Fibroblast of lung (primary cell): ENCODE data around the gene SLAIN2. TPM values are rescaled to one million over a fixed set of nuclear protein-coding genes. Genes with fewer than 3 reads are reported as not detected.

Experiments used
- DNase-seq, 2 donors: peaks; one replicate each; pipeline versions ENCODE4 v3.0.0 to v3.0.0-alpha.2; 2010; ENCODE audit warnings: low read depth in 2 of 2
- H2AFZ ChIP-seq: 2 replicates; pipeline ENCODE4 v1.5.1; 2012; ENCODE audit warnings: low read length, control low read depth, inconsistent platforms
- H3K27ac ChIP-seq: 2 replicates; pipeline ENCODE4 v1.5.1; 2011; ENCODE audit warnings: low read length, control low read depth; ENCODE audit not compliant: insufficient read depth
- H3K27me3 ChIP-seq: 2 replicates; pipeline ENCODE4 v1.5.1; 2011; ENCODE audit warnings: mild to moderate bottlenecking, low read length; ENCODE audit not compliant: control insufficient read depth, insufficient read depth
- H3K36me3 ChIP-seq: 2 replicates; pipeline ENCODE4 v1.5.1; 2011; ENCODE audit warnings: low read length; ENCODE audit not compliant: control insufficient read depth, insufficient read depth
- H3K4me1 ChIP-seq: 2 replicates; pipeline ENCODE4 v1.5.1; 2011; ENCODE audit warnings: low read length; ENCODE audit not compliant: control insufficient read depth, insufficient read depth; ENCODE audit errors: extremely low read depth
- H3K4me2 ChIP-seq: 2 replicates; pipeline ENCODE4 v1.5.1; 2011; ENCODE audit warnings: low read length, control low read depth; ENCODE audit not compliant: insufficient read depth; ENCODE audit errors: extremely low read depth
- H3K4me3 ChIP-seq, 4 experiments: fragments of 200-600 bp in 1 of 4; sonication (generic) in 1 of 4; replicated peaks in 1 of 4; 2 replicates each; pipeline ENCODE4 v1.5.1; 2011 to 2016; ENCODE audit warnings: low read length in 4 of 4, low read depth in 3 of 4, mild to moderate bottlenecking in 3 of 4, control low read depth in 2 of 4, inconsistent platforms in 1 of 4, mixed read lengths in 1 of 4; ENCODE audit not compliant: insufficient read depth in 1 of 4; ENCODE audit errors: control extremely low read depth in 1 of 4
- H3K79me2 ChIP-seq: 2 replicates; pipeline ENCODE4 v1.5.1; 2012; ENCODE audit warnings: mild to moderate bottlenecking, low read length, inconsistent platforms; ENCODE audit not compliant: control insufficient read depth, insufficient read depth
- H3K9ac ChIP-seq: 2 replicates; pipeline ENCODE4 v1.5.1; 2011; ENCODE audit warnings: mild to moderate bottlenecking, low read length, control low read depth; ENCODE audit not compliant: insufficient read depth
- H3K9me3 ChIP-seq: 2 replicates; pipeline ENCODE4 v1.5.1; 2012; ENCODE audit warnings: low read depth, low read length; ENCODE audit not compliant: control insufficient read depth, insufficient read depth
- H4K20me1 ChIP-seq: 2 replicates; pipeline ENCODE4 v1.5.1; 2011; ENCODE audit warnings: low read length; ENCODE audit not compliant: control insufficient read depth, insufficient read depth; ENCODE audit errors: extremely low read depth
- EZH2 ChIP-seq: IDR thresholded peaks from 2 replicates; pipeline ENCODE4 v1.5.1; 2012; ENCODE audit warnings: low read length, control low read depth, mild to moderate bottlenecking; ENCODE audit errors: missing control alignments
- polyA plus RNA-seq, 2 donors: library from polyadenylated mRNA; depleted of rRNA in 1 of 2; stranded (reverse) in 1 of 2; unstranded in 1 of 2; fragments of >200 nt; gene quantifications; 2 replicates each; pipeline ENCODE4 v1.2.1, GENCODE V29; 2011 to 2012; ENCODE audit warnings: missing spikeins in 1 of 2
- total RNA-seq: library from RNA; depleted of rRNA; stranded (reverse); fragments of >200 nt; gene quantifications from 2 replicates; pipeline ENCODE4 v1.2.1, GENCODE V29; 2014
- TF ChIP-seq, protein P1 (sequence below), 2 donors: IDR thresholded peaks in 1 of 2; conservative IDR thresholded peaks in 1 of 2; 1 replicate in 1 of 2; 2 replicates in 1 of 2; pipeline ENCODE4 v1.5.1; 2011 to 2012; ENCODE audit warnings: low read length in 2 of 2, control low read depth in 1 of 2, inconsistent platforms in 1 of 2, low read depth in 1 of 2, mild to moderate bottlenecking in 1 of 2

The SLAIN2 gene
- total and polyA plus RNA-seq, 2 donors (not counting 1 experiment from before 2014, with no cell fraction given) = 34.2 to 57.4 TPM

DNA sequence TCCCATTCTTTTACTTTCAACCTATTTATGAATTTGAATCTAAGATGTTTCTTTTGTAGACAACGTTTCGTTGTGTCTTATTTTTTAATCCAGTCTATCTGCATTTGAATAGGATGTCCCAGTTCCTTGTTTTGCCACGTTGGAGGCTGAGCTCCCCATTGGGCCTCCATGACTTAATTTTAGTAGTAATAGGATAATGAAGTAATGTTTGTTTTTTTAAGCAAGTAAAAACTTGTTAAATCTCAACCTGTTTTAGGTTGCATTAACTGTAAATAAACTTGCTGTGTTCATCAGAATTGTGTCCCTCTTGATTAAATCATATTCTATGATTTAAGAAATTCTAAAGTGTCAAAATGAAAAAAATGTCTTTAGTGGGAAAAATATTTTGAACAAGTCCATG, 25.3 kb downstream of the SLAIN2 start:
- Histone ChIP-seq H3K4me2 (no peak overlapping the region), H3K79me2 (peaks cover 55% of the 10 kb centered on the region), H3K9me3 (no peaks in the 10 kb centered on the region), H4K20me1 (no peaks in the 10 kb centered on the region), H3K4me1 (no peaks in the 10 kb centered on the region), H2AFZ (no peak overlapping the region), H3K9ac (no peak overlapping the region), H3K27ac (no peak overlapping the region), H3K36me3 (no peaks in the 10 kb centered on the region), H3K4me3 (no peak overlapping the region), H3K27me3 (no peaks in the 10 kb centered on the region)
- no peak for DNase-seq
- TF ChIP-seq EZH2 = no peak
- TF ChIP-seq, protein P1, sequence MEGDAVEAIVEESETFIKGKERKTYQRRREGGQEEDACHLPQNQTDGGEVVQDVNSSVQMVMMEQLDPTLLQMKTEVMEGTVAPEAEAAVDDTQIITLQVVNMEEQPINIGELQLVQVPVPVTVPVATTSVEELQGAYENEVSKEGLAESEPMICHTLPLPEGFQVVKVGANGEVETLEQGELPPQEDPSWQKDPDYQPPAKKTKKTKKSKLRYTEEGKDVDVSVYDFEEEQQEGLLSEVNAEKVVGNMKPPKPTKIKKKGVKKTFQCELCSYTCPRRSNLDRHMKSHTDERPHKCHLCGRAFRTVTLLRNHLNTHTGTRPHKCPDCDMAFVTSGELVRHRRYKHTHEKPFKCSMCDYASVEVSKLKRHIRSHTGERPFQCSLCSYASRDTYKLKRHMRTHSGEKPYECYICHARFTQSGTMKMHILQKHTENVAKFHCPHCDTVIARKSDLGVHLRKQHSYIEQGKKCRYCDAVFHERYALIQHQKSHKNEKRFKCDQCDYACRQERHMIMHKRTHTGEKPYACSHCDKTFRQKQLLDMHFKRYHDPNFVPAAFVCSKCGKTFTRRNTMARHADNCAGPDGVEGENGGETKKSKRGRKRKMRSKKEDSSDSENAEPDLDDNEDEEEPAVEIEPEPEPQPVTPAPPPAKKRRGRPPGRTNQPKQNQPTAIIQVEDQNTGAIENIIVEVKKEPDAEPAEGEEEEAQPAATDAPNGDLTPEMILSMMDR (conservative IDR thresholded peaks at IDR 0.05 in 1 of 2, IDR thresholded peaks at IDR 0.05 in 1 of 2; ENCODE audit: low read depth in 1 of 2, low read length in 2 of 2) = no peak

DNA sequence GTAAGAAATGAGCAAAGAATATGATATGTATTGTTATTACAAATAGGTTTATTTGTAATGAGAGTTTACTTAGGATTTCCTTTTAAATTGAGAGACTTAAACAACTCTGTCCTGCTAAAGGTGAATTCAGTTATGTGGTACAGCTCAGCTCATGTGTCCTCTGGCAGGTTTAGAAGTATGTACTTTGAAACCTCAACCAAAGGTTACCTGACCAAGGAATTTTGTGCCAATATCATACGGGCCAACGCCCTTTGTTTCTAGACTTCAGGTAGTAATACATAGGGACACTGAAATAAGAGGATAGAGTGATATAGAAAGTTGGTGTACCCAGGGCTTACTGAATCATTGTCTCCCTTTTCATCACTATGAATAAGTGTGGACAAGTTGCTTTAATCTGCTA, 25.7 kb downstream of the SLAIN2 start:
- H4K20me1 ChIP-seq = no peaks in the 10 kb centered on the region
- H3K27ac ChIP-seq = no peak overlapping the region

DNA sequence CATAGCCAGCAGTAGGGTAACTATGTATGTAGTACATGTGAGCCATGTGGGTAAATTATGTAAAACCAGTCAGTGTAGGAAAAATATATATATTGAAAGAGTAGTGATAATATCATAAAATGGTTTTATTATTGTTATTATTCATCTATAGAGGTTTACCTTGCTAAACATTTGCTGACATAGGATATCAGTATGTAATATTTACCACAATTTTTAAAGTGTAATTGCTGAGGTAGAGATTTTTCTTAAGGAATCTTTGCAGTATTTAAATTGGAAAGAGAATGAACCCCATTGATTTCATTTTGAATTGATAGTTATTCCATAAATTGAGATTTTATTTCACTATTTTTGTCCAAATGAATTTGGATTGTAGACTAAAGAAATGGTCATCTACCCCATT, 27.1 kb downstream of the SLAIN2 start:
- TF ChIP-seq, protein P1 (conservative IDR thresholded peaks at IDR 0.05 in 1 of 2, IDR thresholded peaks at IDR 0.05 in 1 of 2; ENCODE audit: low read depth in 1 of 2, low read length in 2 of 2) = no peak
- no peak for TF ChIP-seq EZH2
- no peak overlapping the region for H3K9ac ChIP-seq
- no peak overlapping the region for H3K4me2 ChIP-seq
- peaks cover 54% of the 10 kb centered on the region for H3K79me2 ChIP-seq
- H3K27ac ChIP-seq = no peak overlapping the region
- H3K4me3 ChIP-seq = no peak overlapping the region
- no peaks in the 10 kb centered on the region for H3K9me3 ChIP-seq
- H3K27me3 ChIP-seq = no peaks in the 10 kb centered on the region
- H3K4me1 ChIP-seq = no peaks in the 10 kb centered on the region
- H2AFZ ChIP-seq = no peak overlapping the region
- DNase-seq = no peak
- no peaks in the 10 kb centered on the region for H3K36me3 ChIP-seq
- H4K20me1 ChIP-seq = no peaks in the 10 kb centered on the region

More for the DNA sequence above, 25.7 kb downstream of the SLAIN2 start:
- Histone ChIP-seq H3K79me2 (peaks cover 52% of the 10 kb centered on the region), H3K4me2 (no peak overlapping the region), H3K4me3 (no peak overlapping the region), H2AFZ (no peak overlapping the region), H3K9me3 (no peaks in the 10 kb centered on the region), H3K27me3 (no peaks in the 10 kb centered on the region), H3K4me1 (no peaks in the 10 kb centered on the region), H3K36me3 (no peaks in the 10 kb centered on the region), H3K9ac (no peak overlapping the region)
- DNase-seq = no peak
- TF ChIP-seq, protein P1 (conservative IDR thresholded peaks at IDR 0.05 in 1 of 2, IDR thresholded peaks at IDR 0.05 in 1 of 2; ENCODE audit: low read depth in 1 of 2, low read length in 2 of 2) = no peak
- no peak for TF ChIP-seq EZH2
